IPS-NIHi11 (cell line): ENCODE results near the gene FRMD4A.

ENCODE experiments used
- DNase-seq: peaks from one replicate; pipeline ENCODE4 v3.0.0; 2012; ENCODE audit warnings: mixed read lengths, low spot score

FRMD4A gene

GRCh38 chr10:13820119-13820963 is 510.4 kb downstream of the FRMD4A start:
- DNase-seq = no peak

- no peak for DNase-seq
These were observed 514.4 kb downstream of the FRMD4A start for GRCh38 chr10:13816195-13816925.

- DNase-seq = no peak
These were observed 515.0 kb downstream of the FRMD4A start for GRCh38 chr10:13815756-13816155.

- no peak for DNase-seq
These were observed 517.2 kb downstream of the FRMD4A start for GRCh38 chr10:13813550-13813949.

- no peak for DNase-seq
These were observed 517.9 kb downstream of the FRMD4A start for GRCh38 chr10:13812804-13813203.

GRCh38 chr10:13810568-13810967 is 520.2 kb downstream of the FRMD4A start:
- DNase-seq = no peak

GRCh38 chr10:13809427-13809826 is 521.3 kb downstream of the FRMD4A start:
- peak; percentile 74 for DNase-seq

- DNase-seq = no peak
These were observed 522.0 kb downstream of the FRMD4A start for GRCh38 chr10:13808556-13809391.

- DNase-seq = no peak
These were observed 524.3 kb downstream of the FRMD4A start for GRCh38 chr10:13806419-13806818.

- no peak for DNase-seq
These were observed 526.9 kb downstream of the FRMD4A start for GRCh38 chr10:13803566-13804554.

GRCh38 chr10:13801907-13802288 is 528.8 kb downstream of the FRMD4A start:
- DNase-seq = no peak

GRCh38 chr10:13801156-13801906 is 529.4 kb downstream of the FRMD4A start:
- DNase-seq = no peak

GRCh38 chr10:13797164-13797563 is 533.6 kb downstream of the FRMD4A start:
- DNase-seq = no peak

- no peak for DNase-seq
These were observed 534.8 kb downstream of the FRMD4A start for GRCh38 chr10:13795653-13796555.

- DNase-seq = no peak
These were observed 535.6 kb downstream of the FRMD4A start for GRCh38 chr10:13794992-13795612.

- DNase-seq = no peak
These were observed 538.7 kb downstream of the FRMD4A start for GRCh38 chr10:13792006-13792405.

- no peak for DNase-seq
These were observed 539.2 kb downstream of the FRMD4A start for GRCh38 chr10:13791483-13791882.

GRCh38 chr10:13790196-13790595 is 540.5 kb downstream of the FRMD4A start:
- no peak for DNase-seq

- no peak for DNase-seq
These were observed 541.3 kb downstream of the FRMD4A start for GRCh38 chr10:13789448-13789829.
